GM10266 (cell line): Measurements from ENCODE around the gene FBXO44.
A peak's percentile ranks its signal among the peaks of the same experiment; 100 is the strongest.

Experiments used
- DNase-seq: peaks from one replicate; pipeline ENCODE4 v3.0.0; 2012; ENCODE audit errors: extremely low spot score
- CTCF ChIP-seq: IDR thresholded peaks from 2 replicates; pipeline ENCODE4 v1.5.1; 2012; ENCODE audit warnings: mild to moderate bottlenecking, low read depth; ENCODE audit not compliant: control insufficient read depth, insufficient read depth; ENCODE audit errors: missing control alignments

The FBXO44 gene

GRCh38 chr1:11640944-11641343, 13.7 kb upstream of the FBXO44 start:
- DNase-seq = no peak
- no peak for TF ChIP-seq CTCF

GRCh38 chr1:11641776-11642305, 12.8 kb upstream of the FBXO44 start:
- no peak for DNase-seq
- no peak for TF ChIP-seq CTCF

GRCh38 chr1:11642418-11643017, 12.2 kb upstream of the FBXO44 start:
- peak; percentile 98 for TF ChIP-seq CTCF
- peak; percentile 85 for DNase-seq

- no peak for DNase-seq
- TF ChIP-seq CTCF = no peak
Observed at GRCh38 chr1:11643782-11644181, 10.9 kb upstream of the FBXO44 start.

DNA sequence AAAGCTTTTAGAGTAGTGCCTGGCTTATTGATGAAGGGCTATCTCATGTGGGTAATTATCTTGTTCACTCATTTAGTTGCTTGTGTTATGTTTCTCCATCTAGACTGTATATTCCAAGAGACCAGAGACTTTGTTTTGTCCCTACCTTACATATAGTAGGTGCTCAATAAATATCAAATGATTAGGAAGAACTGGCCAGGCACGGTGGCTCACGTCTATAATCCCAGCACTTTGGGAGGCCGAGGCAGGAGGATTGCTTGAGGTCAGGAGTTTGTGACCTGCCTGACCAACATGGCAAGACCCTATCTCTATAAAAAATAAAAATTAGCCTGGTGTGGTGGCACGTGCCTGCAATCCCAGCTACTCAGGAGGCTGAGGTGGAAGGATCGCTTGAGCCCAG, 9.4 kb upstream of the FBXO44 start:
- no peak for TF ChIP-seq CTCF
- DNase-seq = no peak

GRCh38 chr1:11645670-11646265, 8.9 kb upstream of the FBXO44 start:
- peak; percentile 72 for DNase-seq
- TF ChIP-seq CTCF = peak; percentile 92

DNA sequence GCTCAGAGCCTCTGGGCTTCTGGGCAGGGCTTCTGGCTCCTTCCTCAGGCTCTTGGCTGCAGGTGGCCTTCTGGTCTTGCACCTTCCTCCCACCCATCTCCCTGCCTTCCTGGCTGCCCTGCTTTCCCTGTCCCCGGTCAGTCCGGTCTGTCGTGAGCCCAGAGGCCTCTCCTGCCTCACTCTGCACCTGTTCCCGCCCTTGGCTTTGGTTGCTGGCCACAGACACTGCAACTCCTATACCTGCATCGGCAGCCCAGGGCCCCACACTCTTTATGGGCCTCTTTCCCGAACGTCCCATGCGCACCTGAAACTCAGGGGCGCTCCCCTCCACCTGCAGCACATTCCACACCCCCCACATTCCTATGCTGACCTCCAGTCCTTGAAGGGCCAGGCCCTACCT, 8.4 kb upstream of the FBXO44 start:
- no peak for DNase-seq
- TF ChIP-seq CTCF = no peak
